Skeletal muscle tissue (tissue), 4 donors: ENCODE results near the gene ARAP2. TPM values are rescaled to one million over a fixed set of nuclear protein-coding genes. Genes with fewer than 3 reads are reported as not detected.

Experiments
- H3K27ac ChIP-seq: one replicate; pipeline ENCODE4 v1.7.0; 2013; ENCODE audit warnings: mild to moderate bottlenecking, low read depth, low read length, inconsistent platforms
- H3K27me3 ChIP-seq, 3 donors: one replicate each; pipeline ENCODE4 v1.7.0; 2013; ENCODE audit warnings: low read length in 3 of 3; ENCODE audit not compliant: control insufficient read depth in 3 of 3, insufficient read depth in 3 of 3
- H3K36me3 ChIP-seq, 3 donors: one replicate each; pipeline ENCODE4 v1.7.0; 2013; ENCODE audit warnings: low read length in 3 of 3; ENCODE audit not compliant: control insufficient read depth in 3 of 3, insufficient read depth in 3 of 3
- H3K4me1 ChIP-seq, 3 donors: one replicate each; pipeline ENCODE4 v1.7.0; 2013; ENCODE audit warnings: low read length in 3 of 3, mild to moderate bottlenecking in 3 of 3; ENCODE audit not compliant: control insufficient read depth in 3 of 3, insufficient read depth in 3 of 3
- H3K4me3 ChIP-seq, 3 donors: one replicate each; pipeline ENCODE4 v1.7.0; 2013; ENCODE audit warnings: low read length in 3 of 3
- H3K9ac ChIP-seq, 3 donors: one replicate each; pipeline ENCODE4 v1.7.0; 2013; ENCODE audit warnings: low read length in 3 of 3, mild to moderate bottlenecking in 3 of 3, moderate library complexity in 2 of 3, low read depth in 1 of 3
- H3K9me3 ChIP-seq, 3 donors: one replicate each; pipeline ENCODE4 v1.7.0; 2013; ENCODE audit warnings: low read length in 3 of 3; ENCODE audit not compliant: control insufficient read depth in 3 of 3
- total RNA-seq: library from RNA; depleted of rRNA; stranded (reverse); fragments of >200 nt; gene quantifications from one replicate; pipeline ENCODE4 v1.2.3, GENCODE V29; 2014
- donor health status: Osteomylitis.

Gene ARAP2
- total RNA-seq, 1 donor from 2014 or later = 2.6 TPM

DNA sequence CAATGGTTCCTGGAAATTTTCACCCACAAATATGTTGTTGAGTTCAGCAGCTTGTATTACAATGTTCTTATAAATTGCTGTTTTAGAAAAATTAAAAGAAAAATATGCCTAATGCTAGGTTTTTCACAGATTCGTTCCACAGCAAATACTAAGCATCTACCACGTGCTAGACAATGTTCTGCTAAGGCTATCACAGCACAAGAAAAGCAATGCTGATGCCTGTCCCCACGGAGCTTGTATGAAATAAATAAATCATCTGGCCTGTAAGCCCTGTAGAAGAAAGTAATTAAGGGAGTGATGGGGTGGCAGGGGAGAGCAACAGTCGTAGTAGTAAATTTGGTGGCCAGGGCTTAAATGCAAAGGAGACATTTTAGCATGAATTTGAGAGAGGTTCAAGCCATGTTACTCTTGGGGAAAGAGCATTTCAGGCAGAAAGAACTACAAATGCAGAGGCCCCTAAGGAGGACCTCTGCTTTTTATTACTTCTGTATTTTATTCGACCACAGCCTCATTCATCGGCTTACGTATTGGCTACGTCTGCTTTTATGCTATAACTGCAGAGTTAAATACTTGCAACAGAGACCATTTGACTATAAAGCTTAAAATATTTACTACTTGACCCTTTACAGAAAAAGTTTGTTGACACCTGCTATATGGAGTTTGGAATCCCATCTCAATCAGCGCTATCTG, 36.3 kb downstream of the ARAP2 start:
- Histone ChIP-seq H3K9ac (no peak overlapping the region), H3K4me1 (no peaks in the 10 kb centered on the region), H3K27me3 (no peaks in the 10 kb centered on the region), H3K4me3 (no peak overlapping the region), H3K27ac (no peak overlapping the region), H3K36me3 (peaks cover 0 to 3% (median 0%) of the 10 kb centered on the region in 3 donors), H3K9me3 (no peaks in the 10 kb centered on the region)

- H3K4me3 ChIP-seq = no peak overlapping the region
- H3K36me3 ChIP-seq = peaks cover 0 to 3% (median 0%) of the 10 kb centered on the region in 3 donors
- no peaks in the 10 kb centered on the region for H3K4me1 ChIP-seq
- no peak overlapping the region for H3K9ac ChIP-seq
- no peaks in the 10 kb centered on the region for H3K27me3 ChIP-seq
- H3K27ac ChIP-seq = no peak overlapping the region
- no peaks in the 10 kb centered on the region for H3K9me3 ChIP-seq
Observed at GRCh38 chr4:36207367-36207766, 36.9 kb downstream of the ARAP2 start.

DNA sequence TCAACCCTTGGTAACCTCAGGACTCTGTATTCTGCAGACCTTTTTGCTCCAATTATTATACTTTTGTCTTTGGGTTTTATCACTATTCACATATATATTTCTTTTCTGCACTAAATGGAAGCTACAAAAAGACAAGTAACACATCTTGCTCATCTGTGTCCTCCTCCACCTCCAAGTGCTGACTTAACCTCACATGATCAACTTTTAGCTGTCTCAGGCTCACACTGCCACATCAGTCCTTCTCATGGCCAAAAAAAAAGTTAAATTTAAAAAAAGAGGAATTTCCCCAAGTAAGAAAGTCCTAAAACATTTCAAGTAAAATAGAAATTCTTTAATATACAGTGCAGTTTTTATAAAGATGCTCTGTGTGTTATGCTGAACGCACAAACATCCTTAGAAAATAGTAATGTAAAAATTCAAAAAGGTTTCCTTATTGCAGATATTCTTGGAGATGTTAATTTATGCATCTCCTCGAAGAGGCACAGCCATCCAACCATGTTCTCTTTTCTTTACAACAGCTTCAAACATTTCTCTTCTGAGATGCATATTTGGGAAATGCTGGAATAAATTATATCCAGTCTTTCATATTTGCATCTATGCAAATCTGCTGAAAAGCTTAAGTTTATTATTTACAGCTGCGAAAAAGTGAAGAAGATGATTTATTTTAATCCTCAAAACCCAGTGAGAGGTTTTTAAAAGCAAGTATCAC, 37.6 kb downstream of the ARAP2 start:
- H3K9me3 ChIP-seq = no peaks in the 10 kb centered on the region
- H3K27me3 ChIP-seq = no peaks in the 10 kb centered on the region
- H3K4me3 ChIP-seq = no peak overlapping the region
- peaks cover 0 to 3% (median 0%) of the 10 kb centered on the region in 3 donors for H3K36me3 ChIP-seq
- H3K4me1 ChIP-seq = no peaks in the 10 kb centered on the region
- no peak overlapping the region for H3K27ac ChIP-seq
- H3K9ac ChIP-seq = no peak overlapping the region

- H3K4me1 ChIP-seq = no peaks in the 10 kb centered on the region
- H3K9me3 ChIP-seq = no peaks in the 10 kb centered on the region
- H3K27me3 ChIP-seq = no peaks in the 10 kb centered on the region
- no peak overlapping the region for H3K27ac ChIP-seq
- no peak overlapping the region for H3K9ac ChIP-seq
- no peak overlapping the region for H3K4me3 ChIP-seq
- H3K36me3 ChIP-seq = peaks cover 0 to 3% (median 0%) of the 10 kb centered on the region in 3 donors
Observed at GRCh38 chr4:36206012-36206411, 38.3 kb downstream of the ARAP2 start.

GRCh38 chr4:36198861-36199260, 45.5 kb downstream of the ARAP2 start:
- Histone ChIP-seq H3K9me3 (no peaks in the 10 kb centered on the region), H3K27ac (no peak overlapping the region), H3K4me1 (no peaks in the 10 kb centered on the region), H3K27me3 (no peaks in the 10 kb centered on the region), H3K4me3 (no peak overlapping the region), H3K9ac (no peak overlapping the region), H3K36me3 (no peaks in the 10 kb centered on the region)

GRCh38 chr4:36198068-36198808, 46.1 kb downstream of the ARAP2 start:
- no peak overlapping the region for H3K27ac ChIP-seq
- H3K9me3 ChIP-seq = no peaks in the 10 kb centered on the region
- H3K4me3 ChIP-seq = no peak overlapping the region
- H3K36me3 ChIP-seq = no peaks in the 10 kb centered on the region
- H3K4me1 ChIP-seq = no peaks in the 10 kb centered on the region
- H3K27me3 ChIP-seq = no peaks in the 10 kb centered on the region
- no peak overlapping the region for H3K9ac ChIP-seq

GRCh38 chr4:36197501-36197900, 46.8 kb downstream of the ARAP2 start:
- Histone ChIP-seq H3K4me3 (no peak overlapping the region), H3K27ac (no peak overlapping the region), H3K36me3 (no peaks in the 10 kb centered on the region), H3K9ac (no peak overlapping the region), H3K4me1 (no peaks in the 10 kb centered on the region), H3K9me3 (no peaks in the 10 kb centered on the region), H3K27me3 (no peaks in the 10 kb centered on the region)

- no peaks in the 10 kb centered on the region for H3K9me3 ChIP-seq
- no peak overlapping the region for H3K4me3 ChIP-seq
- H3K36me3 ChIP-seq = no peaks in the 10 kb centered on the region
- H3K9ac ChIP-seq = no peak overlapping the region
- no peaks in the 10 kb centered on the region for H3K4me1 ChIP-seq
- no peaks in the 10 kb centered on the region for H3K27me3 ChIP-seq
- H3K27ac ChIP-seq = no peak overlapping the region
Observed at GRCh38 chr4:36196145-36196913, 48.0 kb downstream of the ARAP2 start.

GRCh38 chr4:36192922-36193321, 51.4 kb downstream of the ARAP2 start:
- no peaks in the 10 kb centered on the region for H3K9me3 ChIP-seq
- H3K27me3 ChIP-seq = no peaks in the 10 kb centered on the region
- H3K27ac ChIP-seq = no peak overlapping the region
- H3K9ac ChIP-seq = no peak overlapping the region
- H3K4me3 ChIP-seq = no peak overlapping the region
- no peaks in the 10 kb centered on the region for H3K4me1 ChIP-seq
- H3K36me3 ChIP-seq = no peaks in the 10 kb centered on the region
